HepG2 (cell line): Measurements from ENCODE around the gene OR2T5. TPM values are rescaled to one million over a fixed set of nuclear protein-coding genes. Genes with fewer than 3 reads are reported as not detected.
"Not testable (repeated sequence)": the region's sequence is repeated elsewhere in the genome, so short reads cannot be mapped to it uniquely, and the experiment has no call there.

Experiments
- ATAC-seq: fragments of 200-7000 bp; cut with Tn5 transposase; 3 replicates; pipeline ENCODE4 v1.9.1; 2020; ENCODE audit warnings: mild to moderate bottlenecking, moderate library complexity
- Bru-seq: library from RNA; stranded (reverse); fragments of 400-500 nt; gene quantifications from one replicate; lab custom pipeline; 2021; lab: Mats Ljungman, UMichigan
- BruChase-seq, 2 experiments: library from RNA; stranded (reverse); fragments of 400-500 nt; gene quantifications; one replicate each; lab custom pipeline; 2021; lab: Mats Ljungman, UMichigan
- BruUV-seq: library from RNA; stranded (reverse); fragments of 400-500 nt; replicated peaks from 2 replicates; lab custom pipeline; 2021; lab: Mats Ljungman, UMichigan
- CTCF ChIA-PET: fragments of 300-600 bp; formaldehyde crosslinking; extraction: SDS; loops from one replicate; lab custom pipeline; 2021; ENCODE audit warnings: low total read pairs, inconsistent platforms, low intra/inter-chr PET ratio; lab: Yijun Ruan, JAX
- POLR2A ChIA-PET: fragments of 350-600 bp; sonication (Branson Sonifier 250); formaldehyde crosslinking; loops from one replicate; lab custom pipeline; 2020; ENCODE audit warnings: antibody characterized with exemption, inconsistent platforms; lab: Yijun Ruan, JAX
- DNase-seq: peaks from one replicate; pipeline ENCODE4 v3.0.0-alpha.2; 2015; ENCODE audit warnings: low spot score
- FAIRE-seq: peaks from 3 replicates; lab custom pipeline; 2011; peaks lifted over from hg19 to GRCh38; lab: Jason Lieb, UNC
- H2AFZ ChIP-seq: one replicate; pipeline ENCODE4 v1.6.1; 2011; ENCODE audit warnings: low read length, inconsistent platforms
- H3K27ac ChIP-seq: fragments of 300-600 bp; 3 replicates; pipeline ENCODE4 v1.8.0; 2011; ENCODE audit warnings: mixed run types, mild to moderate bottlenecking, mixed read lengths, low read length, inconsistent platforms; ENCODE audit not compliant: insufficient read depth; ENCODE audit errors: extremely low read length
- H3K27me3 ChIP-seq, 2 experiments: fragments of 200-600 bp in 1 of 2; 2 replicates in 1 of 2; 3 replicates in 1 of 2; pipeline versions ENCODE4 v1.6.0 to v1.8.0; 2011; ENCODE audit warnings: low read length in 2 of 2, mild to moderate bottlenecking in 2 of 2, moderate library complexity in 2 of 2, inconsistent platforms in 1 of 2; ENCODE audit not compliant: insufficient read depth in 2 of 2, control insufficient read depth in 1 of 2
- H3K36me3 ChIP-seq, 2 experiments: fragments of 200-600 bp in 1 of 2; replicated peaks in 1 of 2; 2 replicates in 1 of 2; 3 replicates in 1 of 2; pipeline versions ENCODE4 v1.5.1 to v1.8.0; 2011; ENCODE audit warnings: low read length in 2 of 2, inconsistent platforms in 1 of 2; ENCODE audit not compliant: insufficient read depth in 2 of 2, control insufficient read depth in 1 of 2
- H3K4me1 ChIP-seq: 2 replicates; pipeline ENCODE4 v1.5.1; 2012; ENCODE audit warnings: low read length, inconsistent platforms; ENCODE audit not compliant: insufficient read depth
- H3K4me2 ChIP-seq: 2 replicates; pipeline ENCODE4 v1.6.0; 2011; ENCODE audit warnings: low read depth, low read length, inconsistent platforms
- H3K4me3 ChIP-seq, 3 experiments: fragments of 200-600 bp in 1 of 3; sonication (generic), shearing (Covaris generic) in 1 of 3; replicated peaks in 1 of 3; 2 replicates each; pipeline ENCODE4 v1.5.1; 2011 to 2016; ENCODE audit warnings: low read length in 3 of 3, inconsistent platforms in 2 of 3, low read depth in 2 of 3, mild to moderate bottlenecking in 2 of 3, control low read depth in 1 of 3, mixed read lengths in 1 of 3; ENCODE audit not compliant: insufficient read depth in 1 of 3
- H3K79me2 ChIP-seq: one replicate; pipeline ENCODE4 v1.6.1; 2011; ENCODE audit warnings: low read length, inconsistent platforms; ENCODE audit not compliant: insufficient read depth
- H3K9ac ChIP-seq: 2 replicates; pipeline ENCODE4 v1.6.0; 2011; ENCODE audit warnings: mild to moderate bottlenecking, low read depth, low read length, inconsistent platforms; ENCODE audit not compliant: insufficient read depth
- H3K9me3 ChIP-seq: 2 replicates; pipeline ENCODE4 v1.5.1; 2012; ENCODE audit warnings: mild to moderate bottlenecking, low read length
- H4K20me1 ChIP-seq: 2 replicates; pipeline ENCODE4 v1.6.0; 2011; ENCODE audit warnings: inconsistent platforms, mild to moderate bottlenecking, low read length, moderate library complexity; ENCODE audit not compliant: insufficient read depth
- WGBS: methylation state at CpG from one replicate; pipeline ENCODE4 v1.1.6; 2017; ENCODE audit warnings: low lambda C conversion rate; 5-methylcytosine and 5-hydroxymethylcytosine counted together
- in situ Hi-C: cut with HindIII; loops from 2 replicates; pipeline ENCODE4 v1.10.0; 2017; ENCODE audit warnings: low pct_unique_long_range_greater_than_20kb; ENCODE audit not compliant: extremely low pct_ligation_motif_present
- intact Hi-C: fragments of 100-400 bp; cut with micrococcal nuclease; formaldehyde crosslinking; loops from one replicate; pipeline ENCODE4 v1.10.0; 2022; ENCODE audit not compliant: unreplicated experiment
- long read RNA-seq, 2 experiments: library from RNA in 1 of 2; library from polyadenylated mRNA in 1 of 2; stranded (forward) in 1 of 2; unstranded in 1 of 2; transcript quantifications; one replicate each; pipeline ENCODE4 v2.0.0, GENCODE V29; 2019 to 2022
- polyA minus RNA-seq, 3 experiments: library from RNA; depleted of rRNA, polyadenylated mRNA; stranded (reverse); fragments of >200 nt; gene quantifications; 2 replicates each; pipeline ENCODE4 v1.2.3, GENCODE V29; 2011; ENCODE audit warnings: low replicate concordance in 1 of 3
- polyA plus RNA-seq, 8 experiments: library from polyadenylated mRNA; depleted of rRNA in 3 of 8; stranded (reverse) in 7 of 8; unstranded in 1 of 8; fragments of >200 nt; fragmentation: Illumina TruSeq in 4 of 8; extraction: Trizol in 4 of 8; gene quantifications; 2 replicates each; pipeline versions ENCODE4 v1.2.1 to v1.2.3, GENCODE V29; 2011 to 2016; ENCODE audit warnings: low read depth in 4 of 8, missing spikeins in 1 of 8, mixed read lengths in 1 of 8; ENCODE audit not compliant: insufficient read depth in 1 of 8
- total RNA-seq, 5 experiments: library from RNA; depleted of rRNA; stranded (reverse); fragments of >200 nt; fragmentation: Illumina TruSeq; extraction: Trizol; gene quantifications; 2 replicates each; pipeline ENCODE4 v1.2.3, GENCODE V29; 2016; ENCODE audit warnings: low read depth in 1 of 5

The OR2T5 gene
- total RNA-seq (2016; rRNA removed; fragmentation: Illumina TruSeq; extraction: Trizol) (not detected in 2 replicates), polyA plus RNA-seq (2011; rRNA removed) (not detected in 2 replicates), polyA minus RNA-seq (2011; rRNA and poly(A)+ RNA removed; ENCODE audit: low replicate concordance) (not detected in 2 replicates), Bru-seq, nascent RNA (percentile 12 among the genes with signal in this experiment), BruChase-seq, experiment 1, labeled RNA remaining after a 6-hour chase (not detected), BruChase-seq, experiment 2, labeled RNA remaining after a 2-hour chase (not detected)
- not detected in 2 replicates for total RNA-seq (2016; cell fraction: cytosol; rRNA removed; fragmentation: Illumina TruSeq; extraction: Trizol; ENCODE audit: low read depth)
- not detected in 2 replicates for total RNA-seq (2016; cell fraction: insoluble cytoplasmic fraction; rRNA removed; fragmentation: Illumina TruSeq; extraction: Trizol)
- not detected in 2 replicates for total RNA-seq (2016; cell fraction: membrane; rRNA removed; fragmentation: Illumina TruSeq; extraction: Trizol)
- total RNA-seq (2016; cell fraction: nucleus; rRNA removed; fragmentation: Illumina TruSeq; extraction: Trizol), result not detected in 2 replicates
- not detected in 2 replicates for polyA plus RNA-seq (2011; cell fraction: cytosol; rRNA removed)
- polyA plus RNA-seq (2011; cell fraction: nucleus; rRNA removed), result not detected in 2 replicates
- polyA plus RNA-seq (2012), result not detected in 2 replicates
- polyA plus RNA-seq (2016; cell fraction: cytosol; fragmentation: Illumina TruSeq; extraction: Trizol; ENCODE audit: low read depth), result not detected in 2 replicates
- polyA plus RNA-seq (2016; cell fraction: insoluble cytoplasmic fraction; fragmentation: Illumina TruSeq; extraction: Trizol; ENCODE audit: low read depth), result not detected in 2 replicates
- not detected in 2 replicates for polyA plus RNA-seq (2016; cell fraction: membrane; fragmentation: Illumina TruSeq; extraction: Trizol; ENCODE audit: low read depth)
- not detected in 2 replicates for polyA plus RNA-seq (2016; cell fraction: nucleus; fragmentation: Illumina TruSeq; extraction: Trizol; ENCODE audit: insufficient read depth, low read depth)
- not detected in 2 replicates for polyA minus RNA-seq (2011; cell fraction: cytosol; rRNA and poly(A)+ RNA removed)
- polyA minus RNA-seq (2011; cell fraction: nucleus; rRNA and poly(A)+ RNA removed), result not detected in 2 replicates
- long read RNA-seq, experiment 1, result 0 reads
- long read RNA-seq, experiment 2, result 0 reads

- ATAC-seq, intact Hi-C loops, H3K9ac ChIP-seq, H3K36me3 ChIP-seq, H3K27me3 ChIP-seq, FAIRE-seq, H3K79me2 ChIP-seq, H4K20me1 ChIP-seq, DNase-seq, H3K27ac ChIP-seq, H3K4me1 ChIP-seq, in situ Hi-C loops, H3K9me3 ChIP-seq, POLR2A ChIA-PET, BruUV-seq, CTCF ChIA-PET, H3K4me2 ChIP-seq, H2AFZ ChIP-seq, H3K4me3 ChIP-seq: not testable (repeated sequence)
- 60% methylated on average over 4 of the region's 6 CpGs for WGBS
These were observed at the start of gene OR2T5 for GRCh38 chr1:248488289-248488688. OR2T5 (plus strand) TSS chr1:248488589; CDS start chr1:248488589, 0 bp downstream.

GRCh38 chr1:248438668-248439067 lies 49.7 kb upstream of the OR2T5 start:
- H3K4me3 ChIP-seq, H2AFZ ChIP-seq, FAIRE-seq, H3K27ac ChIP-seq, BruUV-seq, DNase-seq, POLR2A ChIA-PET, intact Hi-C loops, H3K9me3 ChIP-seq, CTCF ChIA-PET, H3K79me2 ChIP-seq, H4K20me1 ChIP-seq, H3K4me1 ChIP-seq, ATAC-seq, H3K9ac ChIP-seq, H3K27me3 ChIP-seq, in situ Hi-C loops, H3K36me3 ChIP-seq, H3K4me2 ChIP-seq: not testable (repeated sequence)
- WGBS, result 0% methylated on average over 1 of the region's 1 CpG

- H3K4me1 ChIP-seq, FAIRE-seq, H2AFZ ChIP-seq: not testable (repeated sequence)
These were observed 49.1 kb upstream of the OR2T5 start for GRCh38 chr1:248439283-248439682.

More at GRCh38 chr1:248439283-248439682, 49.1 kb upstream of the OR2T5 start:
- H3K9ac ChIP-seq, H3K4me3 ChIP-seq, DNase-seq, in situ Hi-C loops, H4K20me1 ChIP-seq, BruUV-seq, ATAC-seq, H3K27ac ChIP-seq, intact Hi-C loops, H3K27me3 ChIP-seq, H3K79me2 ChIP-seq, H3K4me2 ChIP-seq, POLR2A ChIA-PET, H3K9me3 ChIP-seq, CTCF ChIA-PET, H3K36me3 ChIP-seq: not testable (repeated sequence)
- 2% methylated on average over 5 of the region's 5 CpGs for WGBS
